ENCODE data around the gene IFNAR2.

The IFNAR2 gene

DNA sequence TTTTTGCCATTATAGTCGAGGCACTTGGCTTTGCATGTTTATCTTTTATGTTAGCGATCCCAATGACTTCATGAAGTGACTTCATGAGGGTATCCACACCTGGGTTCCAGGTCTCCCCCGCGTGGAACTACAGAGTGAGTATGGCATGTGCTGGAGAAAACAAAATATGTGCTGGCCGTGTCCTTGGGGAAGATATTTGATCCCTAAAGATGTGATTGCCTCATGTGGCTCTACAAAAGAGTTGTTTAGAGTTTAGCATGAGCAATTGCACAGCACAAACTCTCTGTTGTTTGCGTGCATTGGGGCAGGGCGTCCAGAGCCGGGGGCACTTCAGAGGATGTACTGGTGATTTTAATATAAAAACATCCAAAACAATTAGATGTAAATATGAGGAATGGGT lies 41.2 kb downstream of the IFNAR2 start:
- no peak for DNase-seq

DNA sequence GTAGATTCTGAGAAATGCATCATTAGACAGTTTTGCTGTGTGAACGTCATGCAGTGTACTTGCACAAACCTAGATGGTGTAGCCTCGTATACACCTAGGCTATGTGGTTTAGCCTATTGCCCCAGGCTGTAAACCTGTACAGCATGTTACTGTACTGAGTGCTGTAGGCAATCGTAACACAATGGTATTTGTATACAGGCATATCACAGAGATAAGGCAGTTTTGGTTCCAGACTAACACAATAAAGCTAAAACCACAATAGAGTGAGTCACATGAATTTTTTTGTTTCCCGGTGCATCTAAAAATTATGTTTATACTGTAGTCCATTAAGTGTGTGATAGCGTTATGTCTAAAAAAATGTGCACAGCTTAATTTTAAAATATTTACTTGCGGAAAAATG lies 43.3 kb downstream of the IFNAR2 start:
- no peak for DNase-seq

DNA sequence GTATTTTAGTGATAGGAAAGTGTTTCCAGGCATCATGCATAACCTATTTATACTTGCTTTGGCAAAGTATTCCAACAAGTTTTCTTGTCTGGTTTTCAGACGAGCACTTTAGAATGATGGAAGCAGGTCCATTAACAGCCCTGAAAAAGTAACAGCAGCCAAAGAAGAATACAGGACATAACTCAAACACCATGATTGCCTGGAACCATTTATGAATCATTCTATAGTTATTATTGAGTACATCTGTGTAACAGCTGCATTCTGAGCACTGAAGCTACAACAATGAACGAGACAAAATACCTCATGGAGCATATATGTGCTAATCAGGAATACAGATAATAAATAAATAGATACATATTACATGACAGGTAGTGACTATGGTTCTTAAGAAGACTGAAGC lies 49.0 kb downstream of the IFNAR2 start:
- DNase-seq, result no peak

DNA sequence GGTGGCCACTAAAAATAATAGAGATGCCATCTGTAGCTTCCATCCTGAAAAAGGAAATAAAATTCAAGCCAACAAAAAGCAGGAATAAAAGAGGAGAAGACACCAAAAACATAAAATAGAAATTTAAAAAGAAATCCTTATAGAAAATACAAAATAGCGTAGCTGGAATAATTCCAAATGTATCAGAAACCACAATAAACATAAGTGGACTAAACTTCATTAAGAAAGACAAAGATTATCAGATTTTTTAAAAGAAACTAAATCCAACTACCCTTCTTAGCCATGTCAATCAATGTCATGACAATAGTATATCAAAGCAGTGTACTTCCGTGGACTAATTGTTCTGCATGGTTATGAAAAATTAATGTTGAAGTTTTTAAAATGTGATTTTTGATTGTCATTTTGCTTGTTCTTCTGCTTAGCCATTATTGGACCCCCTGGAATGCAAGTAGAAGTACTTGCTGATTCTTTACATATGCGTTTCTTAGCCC lies 49.6 kb downstream of the IFNAR2 start:
- no peak for DNase-seq

All from effector CD4-positive, alpha-beta T cell (primary cell).